ENCODE measurements around the gene MRPS27. TPM values are rescaled to one million over a fixed set of nuclear protein-coding genes. Genes with fewer than 3 reads are reported as not detected.
A peak's percentile ranks its signal among the peaks of the same experiment; 100 is the strongest.

Gene MRPS27
- total RNA-seq, 1 donor from 2014 or later: 37.0 TPM

DNA sequence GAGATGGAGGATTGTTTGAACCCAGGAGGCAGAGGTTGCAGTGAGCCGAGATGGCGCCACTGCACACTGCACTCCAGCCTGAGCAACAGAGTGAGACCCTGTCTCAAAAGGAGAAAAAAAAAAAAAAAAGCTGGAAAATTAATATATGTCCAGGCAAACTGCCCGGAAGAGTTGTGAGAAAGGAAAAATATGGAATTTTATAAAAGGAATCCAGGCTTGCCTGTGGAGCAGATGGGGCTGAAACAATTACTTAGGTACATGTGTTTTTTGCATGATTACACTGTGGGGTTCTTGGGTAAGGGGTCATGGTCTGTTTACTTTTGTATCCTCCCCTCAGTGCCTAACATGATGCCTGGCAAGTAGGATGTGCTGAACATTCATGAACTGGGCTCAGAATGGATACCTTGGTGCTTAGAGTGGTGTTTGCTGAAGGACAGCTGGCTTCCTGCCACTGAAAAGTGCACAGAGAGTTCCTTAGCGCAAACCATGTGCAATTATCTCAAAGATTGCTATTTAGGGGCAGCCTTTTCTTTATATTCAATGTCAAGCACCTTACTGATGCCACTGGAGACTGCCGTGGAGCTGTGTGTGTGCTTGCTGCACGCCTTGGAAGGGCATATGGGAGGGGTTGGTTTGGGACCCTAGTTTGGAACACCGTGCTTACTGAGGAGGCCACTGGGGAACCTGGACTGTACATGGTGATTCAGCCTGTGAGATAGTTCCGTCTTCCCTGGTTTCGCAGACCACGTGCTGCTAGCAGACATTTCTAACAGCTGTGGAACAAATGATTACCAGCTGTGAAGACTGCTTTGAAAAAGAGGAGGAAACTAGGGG is 134.3 kb downstream of the MRPS27 start:
- TF ChIP-seq EZH2 (IDR thresholded peaks at IDR 0.05; ENCODE audit: insufficient read depth, low read length): no peak
- TF ChIP-seq, protein P1, sequence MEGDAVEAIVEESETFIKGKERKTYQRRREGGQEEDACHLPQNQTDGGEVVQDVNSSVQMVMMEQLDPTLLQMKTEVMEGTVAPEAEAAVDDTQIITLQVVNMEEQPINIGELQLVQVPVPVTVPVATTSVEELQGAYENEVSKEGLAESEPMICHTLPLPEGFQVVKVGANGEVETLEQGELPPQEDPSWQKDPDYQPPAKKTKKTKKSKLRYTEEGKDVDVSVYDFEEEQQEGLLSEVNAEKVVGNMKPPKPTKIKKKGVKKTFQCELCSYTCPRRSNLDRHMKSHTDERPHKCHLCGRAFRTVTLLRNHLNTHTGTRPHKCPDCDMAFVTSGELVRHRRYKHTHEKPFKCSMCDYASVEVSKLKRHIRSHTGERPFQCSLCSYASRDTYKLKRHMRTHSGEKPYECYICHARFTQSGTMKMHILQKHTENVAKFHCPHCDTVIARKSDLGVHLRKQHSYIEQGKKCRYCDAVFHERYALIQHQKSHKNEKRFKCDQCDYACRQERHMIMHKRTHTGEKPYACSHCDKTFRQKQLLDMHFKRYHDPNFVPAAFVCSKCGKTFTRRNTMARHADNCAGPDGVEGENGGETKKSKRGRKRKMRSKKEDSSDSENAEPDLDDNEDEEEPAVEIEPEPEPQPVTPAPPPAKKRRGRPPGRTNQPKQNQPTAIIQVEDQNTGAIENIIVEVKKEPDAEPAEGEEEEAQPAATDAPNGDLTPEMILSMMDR (IDR thresholded peaks at IDR 0.05; ENCODE audit: insufficient read depth, low read depth, low read length): no peak
- H3K36me3 Mint-ChIP-seq (ENCODE audit: low read depth, unreplicated experiment): peaks cover 56% of the 10 kb centered on the region
- peak overlapping the region; percentile 9 for H3K9ac ChIP-seq (ENCODE audit: low read length)
- no peak overlapping the region for H3K27ac ChIP-seq (ENCODE audit: low read depth, low read length)
- H3K9me3 Mint-ChIP-seq (ENCODE audit: unreplicated experiment): peaks cover 3% of the 10 kb centered on the region
- H3K36me3 ChIP-seq (ENCODE audit: insufficient read depth, low read length): peaks cover 58% of the 10 kb centered on the region
- peaks cover 79% of the 10 kb centered on the region for H4K20me1 ChIP-seq (ENCODE audit: insufficient read depth, low read length)
- H2AFZ ChIP-seq (ENCODE audit: low read depth, low read length): no peak overlapping the region
- H3K4me3 Mint-ChIP-seq (ENCODE audit: unreplicated experiment): no peak overlapping the region
- H3K4me1 Mint-ChIP-seq (ENCODE audit: low read depth, unreplicated experiment): peaks cover 55% of the 10 kb centered on the region
- peak overlapping the region; percentile 13 for H3K4me2 ChIP-seq (ENCODE audit: low read length)
- no peaks in the 10 kb centered on the region for H3K27me3 ChIP-seq (ENCODE audit: insufficient read depth, low read length)
- FAIRE-seq (no peak), DNase-seq (ENCODE audit: low read depth) (no peak)
- H3K9me3 ChIP-seq (ENCODE audit: insufficient read depth, low read depth, low read length): no peaks in the 10 kb centered on the region
- H3K4me3 ChIP-seq (ENCODE audit: insufficient read depth, low read depth, low read length): no peak overlapping the region
- H3K79me2 ChIP-seq (ENCODE audit: insufficient read depth, low read length): peaks cover 96% of the 10 kb centered on the region
- peaks cover 26% of the 10 kb centered on the region for H3K4me1 ChIP-seq (ENCODE audit: insufficient read depth, low read length)
- H3K27me3 Mint-ChIP-seq (ENCODE audit: low read depth, unreplicated experiment): no peaks in the 10 kb centered on the region
- no peak overlapping the region for H3K27ac Mint-ChIP-seq (ENCODE audit: unreplicated experiment)

DNA sequence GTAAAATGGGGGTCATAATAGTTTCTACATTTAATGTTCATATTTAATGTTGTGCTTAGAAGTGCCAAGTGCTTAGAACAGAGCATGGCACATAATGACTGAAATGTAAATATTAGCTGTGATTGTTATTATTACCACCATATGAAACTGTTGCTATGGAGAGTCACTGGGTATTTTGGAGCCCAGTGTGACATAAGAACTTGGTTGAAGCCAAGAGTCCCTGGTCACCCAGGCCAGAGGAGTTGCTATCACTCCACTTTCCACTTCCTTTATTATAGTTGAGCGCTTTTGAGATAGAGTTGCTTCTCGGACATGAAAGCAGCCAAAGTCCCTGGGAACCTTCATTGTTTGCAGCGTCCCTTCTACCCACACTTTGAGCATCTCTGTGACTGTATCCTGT is 135.6 kb downstream of the MRPS27 start:
- no peak for TF ChIP-seq EZH2 (IDR thresholded peaks at IDR 0.05; ENCODE audit: insufficient read depth, low read length)
- TF ChIP-seq, protein P1 (IDR thresholded peaks at IDR 0.05; ENCODE audit: insufficient read depth, low read depth, low read length): no peak
- no peak overlapping the region for H3K4me3 Mint-ChIP-seq (ENCODE audit: unreplicated experiment)
- no peaks in the 10 kb centered on the region for H3K9me3 Mint-ChIP-seq (ENCODE audit: unreplicated experiment)
- FAIRE-seq (no peak), DNase-seq (ENCODE audit: low read depth) (no peak)
- Histone ChIP-seq H4K20me1 (ENCODE audit: insufficient read depth, low read length) (peaks cover 82% of the 10 kb centered on the region), H3K9ac (ENCODE audit: low read length) (no peak overlapping the region), H2AFZ (ENCODE audit: low read depth, low read length) (no peak overlapping the region), H3K9me3 (ENCODE audit: insufficient read depth, low read depth, low read length) (no peaks in the 10 kb centered on the region), H3K27ac (ENCODE audit: low read depth, low read length) (no peak overlapping the region), H3K79me2 (ENCODE audit: insufficient read depth, low read length) (peaks cover 96% of the 10 kb centered on the region), H3K4me3 (ENCODE audit: insufficient read depth, low read depth, low read length) (no peak overlapping the region), H3K27me3 (ENCODE audit: insufficient read depth, low read length) (no peaks in the 10 kb centered on the region), H3K4me2 (ENCODE audit: low read length) (no peak overlapping the region), H3K36me3 (ENCODE audit: insufficient read depth, low read length) (peaks cover 48% of the 10 kb centered on the region), H3K4me1 (ENCODE audit: insufficient read depth, low read length) (peaks cover 38% of the 10 kb centered on the region)
- no peaks in the 10 kb centered on the region for H3K27me3 Mint-ChIP-seq (ENCODE audit: low read depth, unreplicated experiment)
- no peak overlapping the region for H3K27ac Mint-ChIP-seq (ENCODE audit: unreplicated experiment)
- H3K4me1 Mint-ChIP-seq (ENCODE audit: low read depth, unreplicated experiment): peaks cover 54% of the 10 kb centered on the region
- peaks cover 53% of the 10 kb centered on the region for H3K36me3 Mint-ChIP-seq (ENCODE audit: low read depth, unreplicated experiment)

DNA sequence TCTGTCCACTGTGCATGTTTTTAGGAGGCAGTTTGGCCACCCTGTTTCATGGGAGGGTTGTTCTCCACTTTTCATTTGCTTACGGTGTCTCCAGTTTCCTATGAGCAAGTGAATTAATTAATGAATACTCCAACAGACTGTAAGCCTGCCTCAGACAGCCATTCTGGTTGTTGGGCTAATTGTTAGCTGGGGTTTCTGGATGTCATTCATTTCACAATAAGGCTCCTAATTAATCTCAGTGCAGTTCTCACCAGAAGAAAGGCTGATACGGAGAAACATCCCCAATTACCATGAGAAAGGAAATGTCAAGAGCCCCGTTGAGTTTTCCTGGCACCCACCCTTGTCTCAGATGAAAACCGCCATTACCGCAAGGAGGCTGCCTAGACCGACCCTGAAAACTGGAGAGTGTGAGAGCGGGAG is 136.9 kb downstream of the MRPS27 start:
- DNase-seq (ENCODE audit: low read depth) (no peak), FAIRE-seq (no peak)
- no peak for TF ChIP-seq EZH2 (IDR thresholded peaks at IDR 0.05; ENCODE audit: insufficient read depth, low read length)
- TF ChIP-seq, protein P1 (IDR thresholded peaks at IDR 0.05; ENCODE audit: insufficient read depth, low read depth, low read length): no peak
- Mint-ChIP-seq H3K27me3 (ENCODE audit: low read depth, unreplicated experiment) (no peaks in the 10 kb centered on the region), H3K36me3 (ENCODE audit: low read depth, unreplicated experiment) (peaks cover 46% of the 10 kb centered on the region), H3K27ac (ENCODE audit: unreplicated experiment) (no peak overlapping the region), H3K4me1 (ENCODE audit: low read depth, unreplicated experiment) (peaks cover 49% of the 10 kb centered on the region), H3K4me3 (ENCODE audit: unreplicated experiment) (no peak overlapping the region), H3K9me3 (ENCODE audit: unreplicated experiment) (no peaks in the 10 kb centered on the region)
- peaks cover 70% of the 10 kb centered on the region for H4K20me1 ChIP-seq (ENCODE audit: insufficient read depth, low read length)
- no peak overlapping the region for H3K4me3 ChIP-seq (ENCODE audit: insufficient read depth, low read depth, low read length)
- H3K9me3 ChIP-seq (ENCODE audit: insufficient read depth, low read depth, low read length): no peaks in the 10 kb centered on the region
- H2AFZ ChIP-seq (ENCODE audit: low read depth, low read length): no peak overlapping the region
- no peaks in the 10 kb centered on the region for H3K27me3 ChIP-seq (ENCODE audit: insufficient read depth, low read length)
- H3K9ac ChIP-seq (ENCODE audit: low read length): no peak overlapping the region
- H3K27ac ChIP-seq (ENCODE audit: low read depth, low read length): peak overlapping the region; percentile 11
- peaks cover 37% of the 10 kb centered on the region for H3K36me3 ChIP-seq (ENCODE audit: insufficient read depth, low read length)
- peaks cover 47% of the 10 kb centered on the region for H3K4me1 ChIP-seq (ENCODE audit: insufficient read depth, low read length)
- H3K79me2 ChIP-seq (ENCODE audit: insufficient read depth, low read length): peaks cover 89% of the 10 kb centered on the region
- H3K4me2 ChIP-seq (ENCODE audit: low read length): peak overlapping the region; percentile 30
